HG03521 (cell line): ENCODE results near the gene TMEM108.

Experiments used
- ATAC-seq: cut with Tn5 transposase; IDR thresholded peaks from one replicate; pipeline ENCODE4 v1.9.1; 2021; ENCODE audit warnings: mild to moderate bottlenecking, moderate library complexity; ENCODE audit not compliant: unreplicated experiment

Gene TMEM108

GRCh38 chr3:133444423-133444774, 406.2 kb downstream of the TMEM108 start:
- ATAC-seq, result no peak

- no peak for ATAC-seq
These were observed 406.9 kb downstream of the TMEM108 start for GRCh38 chr3:133445108-133445507.
